GM13976 (cell line): Measurements from ENCODE around the gene CCDC120.

Experiments used
- DNase-seq: peaks from one replicate; pipeline ENCODE4 v3.0.0; 2012; ENCODE audit warnings: low spot score
- CTCF ChIP-seq: IDR thresholded peaks from 2 replicates; pipeline ENCODE4 v1.5.1; 2012; ENCODE audit warnings: borderline replicate concordance, mild to moderate bottlenecking; ENCODE audit not compliant: insufficient read depth; ENCODE audit errors: extremely low read depth, missing control alignments, control extremely low read depth
- in situ Hi-C: fragments of 300-500 bp; cut with MboI; formaldehyde crosslinking; loops from one replicate; pipeline ENCODE4 v1.12.0; 2022; ENCODE audit warnings: low sequenced_read_pairs, mixed read lengths, inconsistent platforms; ENCODE audit not compliant: unreplicated experiment

Gene CCDC120

GRCh38 chrX:49110417-49110816 lies 51.6 kb downstream of the CCDC120 start:
- no peak for TF ChIP-seq CTCF
- DNase-seq: no peak
- in situ Hi-C loops: no loop called here

DNA sequence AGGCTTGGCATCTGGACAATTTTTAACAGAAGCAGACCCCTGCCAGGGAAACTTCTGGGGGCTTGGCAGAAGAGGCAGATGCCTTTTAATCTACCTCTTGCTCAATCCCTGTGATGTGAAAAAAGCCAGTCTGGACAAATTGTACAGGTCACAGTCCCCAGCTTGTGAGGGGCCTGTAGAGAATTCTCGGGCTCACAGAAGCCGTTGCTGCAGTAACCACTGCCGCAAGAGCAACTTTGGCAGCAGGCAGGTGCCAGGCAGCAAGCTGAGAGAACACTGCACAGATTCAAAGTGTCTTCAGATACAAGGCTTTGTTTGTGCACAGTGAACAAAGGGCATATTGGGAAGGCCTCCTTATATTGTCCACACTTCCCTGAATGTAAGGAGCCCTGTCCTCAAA lies 53.0 kb downstream of the CCDC120 start:
- no peak for TF ChIP-seq CTCF
- in situ Hi-C loops: no loop called here

DNA sequence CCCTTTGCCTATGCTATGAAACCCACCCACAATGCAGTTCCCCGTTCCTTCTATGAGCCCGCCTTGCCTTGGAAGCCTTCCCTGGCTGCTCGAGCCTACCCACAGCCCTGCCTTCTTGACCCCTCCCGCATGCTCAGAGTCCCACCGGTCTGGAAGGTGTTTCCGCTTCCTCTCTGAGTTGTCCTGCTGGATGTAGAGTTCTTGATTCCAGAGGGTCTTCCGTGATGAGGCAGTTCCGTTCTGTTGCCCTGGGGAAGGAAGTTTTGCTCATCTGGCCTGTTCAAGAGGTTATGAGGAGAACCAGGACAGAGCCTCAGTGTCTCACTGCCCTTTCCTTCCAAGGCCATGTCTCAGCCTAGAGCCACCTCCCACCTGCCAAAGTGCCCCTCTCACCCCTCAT lies 57.3 kb downstream of the CCDC120 start:
- in situ Hi-C loops: no loop called here
- no peak for DNase-seq
- TF ChIP-seq CTCF: no peak

More for the DNA sequence above, 53.0 kb downstream of the CCDC120 start:
- DNase-seq: no peak

- no peak for TF ChIP-seq CTCF
- no peak for DNase-seq
- in situ Hi-C loops: no loop called here
Observed at GRCh38 chrX:49116716-49117115, 57.9 kb downstream of the CCDC120 start.

- in situ Hi-C loops: no loop called here
- no peak for DNase-seq
- no peak for TF ChIP-seq CTCF
Observed at GRCh38 chrX:49117581-49117980, 58.8 kb downstream of the CCDC120 start.
